ENCODE results near the gene SOWAHC.
A peak's percentile ranks its signal among the peaks of the same experiment; 100 is the strongest.

The SOWAHC gene

GRCh38 chr2:109648041-109648527 is 33.9 kb downstream of the SOWAHC start:
- no peak for DNase-seq

DNA sequence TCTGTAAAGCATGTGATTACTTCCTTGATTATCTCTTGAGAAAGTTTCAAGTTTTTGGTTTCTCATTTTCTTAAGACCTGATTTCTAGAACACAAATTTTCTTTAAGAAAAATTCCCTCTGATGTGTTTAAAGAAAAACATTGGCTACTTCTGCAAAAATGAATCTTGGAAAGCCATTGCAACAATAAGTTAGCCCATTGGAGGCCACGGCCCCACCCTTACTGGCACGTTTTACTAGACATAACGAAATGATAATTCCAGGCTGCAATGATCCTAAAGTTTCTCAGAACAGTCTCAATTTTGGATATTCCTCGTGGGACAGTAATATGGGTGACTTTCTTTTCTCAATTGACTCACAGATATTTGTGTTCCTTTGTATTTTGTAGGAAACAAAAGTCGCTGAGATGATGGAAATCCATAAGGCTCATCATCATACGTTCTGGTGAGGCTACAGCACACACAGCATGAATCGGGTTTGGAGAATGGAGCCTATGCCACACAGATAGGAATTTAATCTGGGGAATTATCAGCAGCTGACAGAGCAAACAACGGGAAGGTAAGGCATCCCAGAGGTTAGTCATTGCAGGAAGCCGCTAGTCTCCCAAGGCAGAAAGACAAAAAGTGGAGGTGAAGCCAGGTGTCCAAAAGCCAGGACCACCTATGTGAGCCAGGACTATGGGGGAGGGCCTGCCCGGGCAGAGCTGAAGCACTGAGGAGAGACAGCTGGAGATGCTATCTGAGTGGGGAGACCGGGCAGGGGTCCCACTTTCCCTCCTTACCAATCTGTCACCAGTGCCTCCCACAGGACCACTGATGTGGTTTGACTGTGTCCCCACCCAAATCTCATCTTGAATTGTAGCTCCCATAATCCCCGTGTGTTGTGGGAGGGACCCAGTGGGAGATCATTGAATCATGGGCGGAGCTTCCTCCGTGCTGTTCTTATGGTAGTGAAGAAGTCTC is 35.9 kb downstream of the SOWAHC start:
- DNase-seq = no peak

DNA sequence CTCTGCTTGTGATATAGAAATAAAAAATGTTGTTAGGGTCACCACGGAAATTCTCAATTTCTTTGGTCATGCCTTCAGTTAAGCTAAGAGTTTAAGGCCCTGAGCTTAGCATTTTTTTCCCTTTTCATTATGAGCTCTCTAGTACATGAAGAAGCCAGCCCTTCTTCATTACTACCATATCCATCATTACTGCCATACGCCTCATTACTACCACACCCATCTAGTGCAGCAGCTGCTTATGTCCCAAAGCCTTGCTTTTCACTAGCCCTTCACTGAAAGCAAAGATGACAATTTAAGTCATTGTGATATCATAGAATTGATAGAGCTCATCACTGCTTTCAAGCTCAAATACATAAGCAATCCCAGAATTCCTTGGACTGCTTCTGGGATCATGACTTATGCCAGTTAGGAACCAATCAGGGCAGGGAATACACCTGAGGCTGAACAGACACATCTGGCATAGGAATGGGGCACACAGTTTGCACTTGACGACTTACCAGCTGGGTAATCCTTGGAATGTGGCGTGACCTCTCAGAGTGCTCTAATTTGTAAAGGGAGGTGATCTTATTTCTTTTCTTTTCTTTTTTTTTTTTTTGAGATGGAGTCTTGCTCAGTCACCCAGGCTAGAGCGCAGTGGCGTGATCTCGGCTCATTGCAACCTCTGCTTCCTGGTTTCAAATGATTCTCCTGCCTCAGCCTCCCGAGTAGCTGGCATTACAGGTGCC is 40.3 kb downstream of the SOWAHC start:
- no peak for DNase-seq

DNA sequence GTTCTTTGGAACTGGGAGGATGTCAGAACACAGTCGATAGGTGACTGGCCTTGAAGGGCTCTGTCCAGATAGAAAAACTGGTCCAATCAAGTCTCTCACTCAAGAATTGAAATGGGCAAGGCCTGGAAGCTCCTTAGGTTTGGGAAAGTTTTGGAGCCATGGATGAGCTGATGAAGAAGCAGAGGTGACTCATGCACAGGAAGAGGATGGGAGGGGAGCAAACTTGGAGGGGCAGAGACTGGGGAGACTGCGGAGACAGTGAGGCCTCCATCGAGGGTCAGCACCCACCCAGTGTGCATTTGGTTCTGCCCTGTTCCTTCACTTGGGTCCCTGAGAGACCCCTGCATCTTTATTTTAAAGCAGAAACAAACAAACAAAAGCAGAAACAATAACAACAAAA is 41.1 kb downstream of the SOWAHC start:
- no peak for DNase-seq

DNA sequence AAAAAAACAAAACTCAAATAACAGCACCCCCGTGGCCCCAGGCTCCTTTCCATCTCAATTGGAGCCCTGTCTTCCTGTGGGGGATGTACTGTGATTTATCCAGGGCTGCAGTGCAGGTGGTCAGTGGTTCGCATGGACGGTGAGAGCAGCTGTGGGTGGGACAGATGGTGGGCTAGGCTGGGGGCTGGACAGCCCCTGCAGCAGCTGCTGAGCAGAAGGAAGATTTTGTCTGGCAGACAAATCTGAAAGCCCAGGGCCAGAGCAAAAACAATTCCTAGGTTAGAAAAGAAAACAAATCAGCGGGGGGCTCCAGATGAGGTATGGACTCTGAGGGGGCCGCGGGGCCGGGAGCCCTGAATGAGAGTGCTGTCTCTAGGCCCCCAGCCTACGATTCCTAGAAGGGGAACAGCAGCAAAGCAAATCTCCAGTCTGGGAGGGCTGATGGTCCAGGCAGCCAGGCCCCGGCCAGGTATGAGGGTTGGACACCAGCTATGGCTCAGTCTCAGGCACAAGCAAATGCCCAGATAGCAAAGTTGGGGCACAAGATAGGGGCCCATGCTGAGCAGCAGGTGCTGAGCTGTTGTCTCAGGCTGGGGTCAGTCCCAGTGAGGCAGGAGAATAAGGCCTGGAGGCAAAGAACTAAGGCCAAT is 45.4 kb downstream of the SOWAHC start:
- no peak for DNase-seq

DNA sequence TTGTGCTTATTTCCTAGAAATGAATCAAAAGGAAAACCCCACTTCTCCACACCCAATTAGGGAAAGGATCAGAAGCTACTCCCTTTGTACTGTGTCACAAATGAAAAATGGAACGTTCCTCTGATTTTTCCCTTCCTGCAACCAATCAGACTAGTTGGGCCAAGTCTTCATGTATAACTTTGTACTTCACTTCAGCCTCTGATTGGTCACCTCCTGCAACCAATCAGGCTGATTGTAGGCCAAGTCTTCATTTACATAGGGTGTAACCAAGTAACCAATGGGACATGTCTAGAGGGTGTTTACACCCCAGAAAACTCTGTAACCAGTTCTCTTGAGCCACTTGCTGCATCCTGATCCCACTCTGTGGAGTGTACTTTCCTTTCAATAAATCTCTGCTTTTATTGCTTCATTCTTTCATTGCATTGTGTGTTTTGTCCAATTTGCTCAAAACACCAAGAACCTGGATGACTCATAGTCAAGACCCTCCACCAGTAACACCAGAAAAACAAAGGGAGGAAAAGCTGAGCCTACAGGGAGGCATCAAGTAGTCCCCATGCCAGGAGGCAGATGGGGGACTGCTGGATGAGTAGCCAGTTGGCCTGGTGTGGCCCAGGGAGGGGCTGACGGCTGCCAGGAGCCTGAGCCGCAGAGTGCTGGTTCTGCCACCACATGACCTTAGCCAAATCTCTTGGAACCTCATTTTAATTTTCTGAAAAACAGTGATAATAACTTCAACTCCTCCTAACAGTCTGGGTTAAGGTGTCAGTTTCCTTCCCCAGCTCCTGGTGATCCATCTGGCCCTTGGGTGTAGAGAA is 46.1 kb downstream of the SOWAHC start:
- no peak for DNase-seq

GRCh38 chr2:109662889-109663288 is 48.7 kb downstream of the SOWAHC start:
- DNase-seq = peak in 2 of 3 experiments; percentile 15 to 18

- DNase-seq = peak in 1 of 3 experiments; percentile 7
Measured at GRCh38 chr2:109663721-109664120, 49.6 kb downstream of the SOWAHC start.

- no peak for DNase-seq
Measured at GRCh38 chr2:109666466-109666865, 52.3 kb downstream of the SOWAHC start.

All from NCI-H1417 (cell line).